GM11168 (cell line): ENCODE measurements around the gene SYK.
"Not testable (repeated sequence)": the region's sequence is repeated elsewhere in the genome, so short reads cannot be mapped to it uniquely, and the experiment has no call there.

Experiments
- in situ Hi-C: fragments of 300-500 bp; cut with MboI; formaldehyde crosslinking; loops from one replicate; pipeline ENCODE4 v1.12.0; 2022; ENCODE audit warnings: low sequenced_read_pairs; ENCODE audit not compliant: unreplicated experiment

The SYK gene

DNA sequence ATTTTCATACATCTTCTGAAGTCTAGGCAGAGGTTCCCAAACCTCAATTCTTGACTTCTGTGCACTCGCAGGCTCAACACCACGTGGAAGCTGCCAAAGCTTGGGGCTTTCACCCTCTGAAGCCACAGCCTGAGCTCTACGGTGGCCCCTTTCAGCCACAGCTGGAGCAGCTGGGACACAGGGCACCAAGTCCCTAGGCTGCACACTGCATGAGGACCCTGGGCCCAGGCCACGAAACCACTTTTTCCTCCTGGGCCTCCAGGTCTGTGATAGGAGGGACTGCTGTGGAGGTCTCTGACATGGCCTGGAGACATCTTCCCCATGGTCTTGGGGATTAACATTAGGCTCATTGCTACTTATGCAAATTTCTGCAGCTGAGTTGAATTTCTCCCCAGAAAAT, 18.8 kb downstream of the SYK start:
- in situ Hi-C loops, result not testable (repeated sequence)

DNA sequence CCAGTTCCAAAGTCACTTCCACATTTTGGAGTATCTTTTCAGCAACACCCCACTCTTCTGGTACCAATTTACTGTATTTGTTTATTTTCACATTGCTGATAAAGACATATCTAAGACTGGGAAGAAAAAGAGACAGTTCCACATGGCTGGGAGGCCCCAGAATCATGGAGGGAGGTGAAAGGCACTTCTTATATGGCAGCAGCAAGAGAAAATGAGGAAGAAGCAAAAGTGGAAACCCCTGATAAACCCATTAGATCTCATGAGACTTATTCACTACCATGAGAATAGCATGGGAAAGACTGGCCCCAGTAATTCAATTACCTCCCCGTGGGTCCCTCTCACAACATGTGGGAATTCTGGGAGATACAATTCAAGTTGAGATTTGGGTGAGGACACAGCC, 19.6 kb downstream of the SYK start:
- in situ Hi-C loops, result not testable (repeated sequence)

DNA sequence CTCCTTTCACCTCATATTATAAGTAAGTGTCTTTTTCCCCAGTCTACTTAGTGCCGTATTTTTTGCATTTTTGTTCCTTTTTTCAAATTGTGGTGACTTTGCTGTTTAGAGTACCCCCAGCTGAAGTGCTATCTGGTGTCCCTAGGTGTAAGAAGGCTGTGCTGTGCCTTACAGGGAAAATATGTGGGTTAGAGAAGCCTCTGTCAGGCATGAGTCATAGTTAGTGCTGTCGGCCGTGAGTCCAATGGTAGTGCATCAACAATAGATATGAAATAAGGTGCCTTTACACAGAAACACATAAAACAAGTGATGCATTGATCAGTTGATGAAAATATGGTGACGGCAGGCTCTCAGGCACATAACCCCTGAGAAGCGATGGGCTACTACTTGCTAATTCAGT, 20.1 kb downstream of the SYK start:
- in situ Hi-C loops, result no loop called here

DNA sequence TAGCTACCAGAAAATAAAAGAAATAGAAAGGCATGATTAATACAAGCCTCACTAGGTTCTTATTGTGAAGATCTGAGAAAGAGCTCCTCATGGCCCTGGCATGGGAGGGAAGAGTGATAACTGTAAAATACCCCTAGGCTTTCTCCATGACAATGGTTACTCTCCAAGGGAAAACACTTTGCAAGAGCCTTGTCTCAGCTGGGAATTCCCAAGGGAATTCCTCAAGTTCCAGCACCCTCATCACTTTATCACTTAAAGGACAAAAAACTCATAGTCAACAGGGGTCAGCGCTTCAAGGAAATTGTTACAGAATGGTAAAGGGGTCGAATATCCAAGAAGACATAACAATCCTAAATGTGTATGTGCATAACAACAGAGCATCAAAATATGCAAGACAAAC, 21.2 kb downstream of the SYK start:
- in situ Hi-C loops, result no loop called here

DNA sequence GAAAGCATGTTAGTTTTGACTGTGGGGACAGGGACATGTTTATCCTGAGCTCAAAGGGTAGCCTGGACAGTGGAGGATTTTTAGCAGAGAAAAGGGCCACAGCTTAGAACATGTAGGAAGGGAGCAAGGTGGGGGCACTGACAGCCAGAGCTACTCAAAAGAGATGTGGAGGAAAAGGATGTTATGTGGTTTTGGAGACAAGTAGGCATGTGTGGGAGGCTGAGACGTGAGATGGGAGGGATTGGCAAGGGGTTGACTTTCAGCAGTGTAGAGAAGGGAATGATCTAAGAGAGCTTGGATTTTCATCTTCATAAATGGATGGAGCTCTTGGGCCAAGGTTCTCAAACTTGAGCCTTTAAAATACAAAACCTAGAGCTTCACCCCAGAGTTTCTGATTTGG, 24.0 kb downstream of the SYK start:
- in situ Hi-C loops, result no loop called here

DNA sequence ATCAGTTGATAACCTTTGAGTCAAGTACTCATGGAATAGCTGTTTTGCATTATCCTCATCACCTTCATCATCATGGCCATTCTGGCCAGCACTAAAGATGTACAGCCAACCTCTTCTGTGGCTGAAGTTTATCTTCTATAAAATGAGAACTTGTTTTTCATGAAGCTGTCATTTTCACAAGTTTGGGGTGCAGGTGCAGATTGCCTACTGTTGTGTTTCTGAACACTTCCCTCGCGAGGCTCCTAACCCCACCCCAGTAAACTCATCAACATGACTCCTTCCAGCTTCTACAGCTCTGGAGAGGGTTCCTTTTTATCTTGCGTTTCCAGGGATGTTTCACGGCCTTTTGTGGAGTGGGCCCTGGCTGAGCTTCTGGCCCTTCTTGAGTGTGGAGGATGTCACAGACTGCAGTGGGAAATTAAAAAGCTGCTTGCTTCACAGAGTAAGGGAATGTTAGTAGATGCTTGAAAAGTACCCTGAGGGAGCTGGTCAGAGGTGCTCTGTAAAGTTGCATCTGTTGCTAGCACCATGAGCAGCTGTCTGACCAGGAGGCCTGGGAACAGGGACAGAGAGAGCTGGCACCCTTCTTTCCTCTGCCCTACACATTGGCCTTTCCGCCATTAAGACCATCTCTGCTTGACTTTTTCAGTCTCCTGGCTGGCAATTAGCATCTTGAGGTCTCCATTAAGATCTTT, 24.9 kb downstream of the SYK start:
- in situ Hi-C loops, result no loop called here

DNA sequence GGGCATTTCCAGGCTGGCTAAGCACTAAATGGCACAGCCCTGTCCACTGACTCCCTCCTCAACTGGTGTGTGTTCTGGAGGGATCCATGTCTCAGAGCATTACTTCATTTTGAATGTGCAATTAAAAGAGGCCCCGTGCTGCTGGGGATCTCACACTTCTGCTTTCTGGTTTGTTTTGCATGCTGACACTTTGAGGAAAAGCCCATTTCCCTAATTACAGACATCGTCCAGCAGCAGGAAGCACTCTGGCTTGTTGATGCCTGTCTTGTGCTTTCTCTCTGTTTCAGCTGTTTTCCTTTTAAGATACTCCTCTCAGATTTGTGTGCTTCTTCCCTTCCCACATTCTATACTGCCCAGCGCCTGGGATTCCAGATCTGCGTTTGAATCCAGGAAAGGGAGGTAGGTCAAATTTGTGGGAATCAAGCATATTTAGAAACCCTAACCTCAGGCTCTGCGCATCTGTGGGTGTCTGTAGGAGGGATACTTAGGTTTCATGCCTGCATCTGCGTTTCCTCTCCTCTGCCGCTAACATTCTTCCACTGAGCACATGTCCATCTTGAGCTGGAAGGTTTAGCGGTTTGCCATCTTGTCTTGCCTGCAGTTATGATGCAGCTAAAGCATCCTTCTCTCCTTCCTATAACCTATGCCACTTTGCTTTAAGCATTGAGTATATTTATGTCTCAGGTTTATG, 25.7 kb downstream of the SYK start:
- in situ Hi-C loops, result no loop called here

DNA sequence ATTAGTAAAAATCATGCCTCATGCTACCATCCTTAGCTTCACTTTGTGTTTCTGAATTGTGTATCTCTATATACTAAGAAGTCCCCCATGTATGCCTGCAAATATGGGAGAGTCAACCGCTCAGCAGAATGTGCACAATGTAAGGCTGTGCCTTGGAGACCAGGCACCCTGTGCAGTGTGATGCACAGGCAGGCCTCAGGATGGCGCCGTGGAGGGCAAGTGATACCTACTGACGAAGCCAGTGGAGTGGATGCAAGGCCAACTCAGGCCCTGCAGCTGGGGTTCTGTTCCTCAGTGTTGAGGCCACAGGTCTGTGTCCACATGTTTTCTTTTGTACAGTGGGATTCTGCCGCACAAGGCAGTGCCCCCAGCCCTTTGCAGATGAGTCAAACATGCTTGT, 28.4 kb downstream of the SYK start:
- in situ Hi-C loops, result no loop called here

DNA sequence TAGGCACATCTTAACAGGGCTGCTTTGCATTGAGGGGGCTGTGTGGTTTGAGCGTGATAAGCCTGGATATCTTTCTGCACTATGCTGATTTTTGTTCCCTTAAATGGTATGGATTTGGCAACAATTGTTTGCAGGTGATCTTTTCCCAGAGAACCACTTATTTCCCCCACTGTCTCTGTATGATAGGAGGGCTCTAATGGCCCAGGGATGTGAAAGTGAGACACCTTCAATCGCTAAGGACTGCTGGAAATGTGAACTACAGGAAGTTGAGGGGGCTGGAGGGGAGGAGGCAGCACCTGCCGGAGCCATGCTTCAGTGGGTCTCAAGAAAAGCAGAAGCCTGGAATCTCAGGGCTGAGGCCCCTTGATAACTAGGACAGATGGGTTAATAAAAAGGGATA, 29.4 kb downstream of the SYK start:
- in situ Hi-C loops, result no loop called here

DNA sequence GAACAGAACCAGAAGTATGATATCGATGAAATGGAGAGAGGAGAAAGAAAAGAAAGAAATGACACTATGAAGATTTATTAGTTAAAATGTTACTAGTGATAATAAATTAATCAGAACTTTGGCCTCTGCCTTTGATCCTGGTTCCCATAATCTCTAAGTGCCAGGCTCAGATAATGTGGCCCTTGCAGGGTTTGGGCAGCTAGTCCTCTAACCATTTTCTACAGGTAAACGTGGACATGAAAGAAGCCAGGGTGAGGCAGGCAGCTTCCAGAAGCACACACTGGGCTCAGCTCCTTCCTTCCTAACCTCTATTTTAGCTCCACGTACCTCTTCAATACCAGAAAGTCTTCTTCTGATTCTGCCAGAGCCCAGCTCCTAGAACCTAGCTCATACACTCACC, 30.6 kb downstream of the SYK start:
- in situ Hi-C loops, result no loop called here

DNA sequence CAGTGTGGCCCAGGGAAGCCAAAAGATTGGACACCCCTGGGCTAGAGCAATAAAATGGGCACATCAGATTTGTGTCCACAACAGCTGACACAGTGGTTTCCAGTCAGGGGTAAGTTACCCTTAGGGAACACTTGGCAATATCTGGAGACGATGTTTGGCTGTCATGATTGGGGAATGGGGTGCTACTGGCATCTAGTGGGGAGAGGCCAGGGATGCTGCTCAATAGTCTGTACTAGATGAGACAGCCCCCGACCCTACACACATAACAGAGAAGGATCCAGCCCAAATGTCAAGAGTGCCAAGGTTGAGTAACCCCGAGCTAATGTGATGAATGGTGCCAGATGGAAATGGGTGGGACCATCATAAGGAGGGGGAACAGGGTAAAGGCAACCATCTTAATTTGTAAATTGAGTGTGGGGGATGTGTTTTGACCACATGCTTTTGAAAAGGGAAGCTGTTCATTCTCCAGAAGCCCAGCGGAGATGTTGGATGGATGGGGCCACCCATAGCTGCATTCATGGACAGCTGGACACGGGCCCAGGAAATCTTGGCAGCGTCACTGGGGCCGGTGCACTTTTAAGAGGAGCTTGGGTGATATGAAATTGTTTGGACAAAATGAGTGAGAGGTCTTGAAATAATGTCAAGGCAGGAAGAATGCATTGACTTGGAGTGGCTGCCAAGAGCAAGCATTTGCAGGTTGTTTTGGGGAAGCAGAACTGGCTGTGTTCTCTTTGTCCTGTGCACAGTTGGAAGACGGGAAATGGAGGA, 33.4 kb downstream of the SYK start:
- in situ Hi-C loops, result no loop called here

DNA sequence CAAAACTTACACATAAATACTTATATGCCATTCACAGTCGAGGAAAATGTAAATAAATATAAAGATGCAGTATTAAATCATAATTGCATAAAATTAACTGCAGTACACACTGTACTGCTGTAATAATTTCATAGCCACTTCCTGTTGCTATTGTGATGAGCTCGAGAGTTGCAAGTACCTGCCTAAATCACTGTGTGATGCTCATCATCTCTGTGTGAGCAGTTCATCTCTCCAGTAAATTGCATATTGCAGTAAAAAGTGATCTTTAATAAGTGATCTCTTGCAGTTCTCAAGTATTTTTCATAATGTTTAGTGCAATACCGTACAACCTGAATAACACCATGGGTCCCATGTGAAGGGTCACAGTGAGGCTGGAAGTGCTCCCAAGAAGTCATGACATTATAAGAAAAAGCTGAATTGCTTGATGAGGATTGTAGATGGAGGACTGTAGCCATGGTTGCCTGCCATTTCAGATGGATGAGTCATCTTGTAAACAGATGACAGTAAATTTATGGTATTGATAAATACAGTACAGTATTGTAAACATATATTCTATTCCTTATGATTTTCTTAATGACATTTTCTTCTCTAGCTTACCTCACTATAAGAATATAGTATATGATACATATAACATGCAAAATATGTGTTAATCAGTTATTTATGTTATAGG, 34.9 kb downstream of the SYK start:
- in situ Hi-C loops, result no loop called here

DNA sequence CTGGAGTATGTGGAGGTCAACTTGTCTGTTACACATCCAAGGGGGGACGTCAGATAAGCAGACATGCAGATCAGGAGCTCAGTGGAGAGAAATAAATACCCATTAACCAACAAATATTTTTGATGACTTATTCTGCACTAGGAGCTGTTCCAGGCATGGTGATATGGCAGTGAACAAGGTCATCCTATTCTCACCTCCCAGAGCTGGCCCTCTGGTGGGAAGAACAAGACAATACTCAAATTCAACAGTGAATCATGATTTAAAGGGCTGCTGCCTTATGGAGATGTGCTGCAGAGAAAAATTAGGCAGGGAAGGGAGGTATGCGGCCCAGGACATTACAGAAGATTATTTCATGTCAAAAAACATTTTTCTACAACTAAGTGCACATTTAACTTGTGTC, 36.5 kb downstream of the SYK start:
- in situ Hi-C loops, result no loop called here

DNA sequence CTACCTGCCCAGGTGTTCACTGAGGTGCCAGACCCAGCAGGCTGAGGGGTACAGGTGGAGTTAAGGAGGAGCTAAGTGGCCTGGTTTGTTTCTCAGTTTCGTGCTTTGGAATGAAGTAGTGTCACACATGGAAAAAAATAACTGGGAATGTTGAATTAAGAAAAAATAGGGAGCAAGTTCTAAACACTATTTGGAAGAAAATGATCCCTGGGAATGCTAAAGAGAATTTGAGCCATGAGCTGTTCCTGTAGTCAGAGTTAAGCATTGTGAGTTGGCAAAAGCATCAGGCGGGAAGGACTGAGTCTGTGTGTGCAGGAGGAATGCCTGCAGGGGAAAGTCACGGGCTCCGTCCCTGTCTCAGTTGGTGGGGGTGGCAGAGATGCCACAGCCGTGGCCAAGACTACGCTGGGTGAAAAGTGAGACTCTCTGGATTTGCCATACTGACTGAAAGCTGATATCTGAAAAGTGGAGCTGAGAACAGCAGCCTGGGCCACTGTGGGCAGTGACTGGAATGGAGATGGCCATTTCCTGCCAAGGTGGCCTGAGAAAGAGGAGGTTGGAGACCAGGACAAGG, 37.0 kb downstream of the SYK start:
- in situ Hi-C loops, result no loop called here

DNA sequence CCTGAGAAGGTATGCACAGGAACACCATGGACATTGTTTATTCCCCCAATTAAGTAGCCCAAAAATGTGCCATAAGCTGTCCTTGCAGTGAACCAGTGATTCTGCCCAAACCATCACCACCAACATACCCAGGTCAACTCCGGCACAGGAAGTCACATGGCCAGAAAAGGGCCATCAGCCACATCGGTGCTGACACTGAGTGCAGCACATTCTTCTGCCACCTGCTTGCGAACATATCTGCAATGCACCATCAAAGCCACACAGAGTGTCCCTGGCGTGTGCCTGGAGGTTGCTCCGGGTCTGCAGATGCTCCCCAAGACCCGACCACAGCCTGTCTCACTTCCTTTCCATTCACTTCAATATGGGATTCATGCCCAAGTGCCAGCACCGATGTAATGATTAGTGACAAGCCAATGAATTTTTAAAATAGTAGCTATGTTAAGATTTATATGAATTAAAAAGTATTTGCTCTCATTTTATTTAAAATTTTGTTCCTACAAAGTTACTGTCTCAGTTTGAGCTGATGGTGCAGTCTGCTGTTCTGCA, 37.6 kb downstream of the SYK start:
- in situ Hi-C loops, result no loop called here

DNA sequence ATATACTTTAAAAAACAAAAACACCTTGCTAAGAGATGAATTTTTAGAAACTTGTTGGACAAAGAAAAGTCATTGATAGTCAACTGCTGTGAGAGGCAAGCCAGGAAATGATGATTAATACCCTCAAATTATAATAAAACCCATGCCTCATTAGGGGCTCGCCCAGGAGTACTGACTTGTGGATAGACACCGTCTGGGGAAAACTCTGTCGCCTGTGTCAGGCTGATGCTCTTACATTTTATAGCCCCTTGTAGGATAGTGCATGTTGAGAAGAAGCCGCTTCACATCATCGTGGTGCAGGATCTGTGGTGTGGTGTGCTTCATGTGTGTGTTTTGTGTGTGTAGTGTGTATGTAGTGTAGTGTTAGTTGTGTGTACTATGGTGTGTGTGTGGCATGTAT, 39.1 kb downstream of the SYK start:
- in situ Hi-C loops, result no loop called here

DNA sequence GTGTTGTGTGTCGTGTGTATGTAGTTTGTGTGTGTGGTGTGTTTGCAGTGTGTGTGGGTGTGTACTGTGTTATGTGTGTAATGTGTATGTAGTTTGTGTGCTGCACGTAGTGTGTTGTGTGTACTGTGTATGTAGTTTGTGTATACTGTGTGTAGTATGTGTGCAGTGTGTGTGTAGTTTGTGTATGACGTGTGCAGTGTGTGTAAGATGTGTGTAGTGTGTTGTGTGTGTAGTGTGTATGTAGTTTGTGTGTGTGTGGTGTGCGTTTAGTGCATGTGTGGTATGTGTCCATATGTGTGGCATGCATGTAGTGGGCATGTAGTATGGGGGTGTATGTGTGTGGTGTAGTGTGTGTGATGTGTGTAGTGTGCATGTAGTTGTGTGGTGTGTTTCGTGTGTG, 39.6 kb downstream of the SYK start:
- in situ Hi-C loops, result no loop called here

DNA sequence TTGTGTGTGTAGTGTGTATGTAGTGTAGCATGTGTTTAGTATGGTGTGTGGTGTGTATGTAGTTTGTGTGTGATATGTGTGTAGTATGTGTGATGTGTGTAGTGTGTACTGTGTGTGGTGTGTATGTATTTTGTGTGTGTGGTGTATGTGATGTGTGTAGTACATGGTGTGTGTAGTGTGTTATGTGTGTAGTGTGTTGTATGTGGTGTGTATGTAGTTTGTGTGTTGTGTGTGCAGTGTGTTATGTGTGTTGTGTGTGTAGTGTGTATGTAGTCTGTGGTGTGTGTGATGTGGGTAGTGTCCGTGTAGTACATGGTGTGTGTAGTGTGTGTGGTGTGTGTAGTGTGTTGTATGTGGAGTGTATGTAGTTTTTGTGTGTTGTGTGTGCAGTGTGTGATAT, 40.0 kb downstream of the SYK start:
- in situ Hi-C loops, result no loop called here

DNA sequence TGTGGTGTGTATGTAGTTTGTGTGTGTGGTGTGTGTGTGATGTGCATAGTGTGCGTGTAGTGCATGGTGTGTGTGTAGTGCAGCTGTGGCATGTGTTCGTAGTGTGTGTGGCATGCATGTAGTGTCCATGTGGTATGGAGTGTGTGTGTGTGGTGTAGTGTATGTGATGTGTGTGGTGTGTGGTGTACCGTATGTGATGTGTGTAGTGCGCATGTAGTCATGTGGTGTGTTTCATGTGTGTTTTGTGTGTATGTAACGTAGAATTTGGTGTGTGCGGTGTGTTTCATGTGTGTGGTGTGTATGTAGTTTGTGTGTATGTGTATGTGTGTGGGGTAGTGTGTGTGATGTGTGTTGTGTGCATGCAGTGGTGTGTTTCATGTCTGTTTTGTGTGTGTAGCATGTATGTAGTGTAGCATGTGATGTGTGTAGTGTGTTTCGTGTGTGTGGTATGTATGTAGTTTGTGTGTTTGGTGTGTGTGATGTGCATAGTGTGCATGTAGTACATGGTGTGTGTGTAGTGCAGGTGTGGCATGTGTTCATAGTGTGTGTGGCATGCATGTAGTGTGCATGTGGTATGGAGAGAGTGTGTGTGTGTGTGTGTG, 40.7 kb downstream of the SYK start:
- in situ Hi-C loops, result no loop called here

DNA sequence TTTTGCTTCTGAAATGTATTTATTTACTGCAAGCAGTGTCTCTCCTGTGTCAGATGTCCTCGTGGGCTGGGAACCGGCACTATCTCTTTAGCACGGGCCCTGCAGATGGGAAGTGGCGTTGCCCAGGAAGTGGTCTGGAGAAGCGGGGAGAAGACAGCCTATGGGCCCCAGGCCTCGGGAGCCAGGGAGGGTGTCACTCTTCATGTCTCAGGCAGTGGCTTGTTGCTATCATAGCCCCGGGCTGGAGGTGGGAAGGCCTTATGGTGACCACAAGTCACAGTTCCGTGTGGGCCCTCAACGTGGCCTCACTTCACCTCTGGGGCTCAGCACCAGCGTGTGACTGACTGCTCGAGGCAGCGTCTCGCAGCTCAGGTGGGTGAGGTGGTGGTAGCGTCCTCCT, 41.4 kb downstream of the SYK start:
- in situ Hi-C loops, result no loop called here
